ENCODE measurements around the gene PLEKHG2. TPM values are rescaled to one million over a fixed set of nuclear protein-coding genes. Genes with fewer than 3 reads are reported as not detected.

Gene PLEKHG2
- total RNA-seq, 1 experiment from 2014 or later = 27.9 TPM

DNA sequence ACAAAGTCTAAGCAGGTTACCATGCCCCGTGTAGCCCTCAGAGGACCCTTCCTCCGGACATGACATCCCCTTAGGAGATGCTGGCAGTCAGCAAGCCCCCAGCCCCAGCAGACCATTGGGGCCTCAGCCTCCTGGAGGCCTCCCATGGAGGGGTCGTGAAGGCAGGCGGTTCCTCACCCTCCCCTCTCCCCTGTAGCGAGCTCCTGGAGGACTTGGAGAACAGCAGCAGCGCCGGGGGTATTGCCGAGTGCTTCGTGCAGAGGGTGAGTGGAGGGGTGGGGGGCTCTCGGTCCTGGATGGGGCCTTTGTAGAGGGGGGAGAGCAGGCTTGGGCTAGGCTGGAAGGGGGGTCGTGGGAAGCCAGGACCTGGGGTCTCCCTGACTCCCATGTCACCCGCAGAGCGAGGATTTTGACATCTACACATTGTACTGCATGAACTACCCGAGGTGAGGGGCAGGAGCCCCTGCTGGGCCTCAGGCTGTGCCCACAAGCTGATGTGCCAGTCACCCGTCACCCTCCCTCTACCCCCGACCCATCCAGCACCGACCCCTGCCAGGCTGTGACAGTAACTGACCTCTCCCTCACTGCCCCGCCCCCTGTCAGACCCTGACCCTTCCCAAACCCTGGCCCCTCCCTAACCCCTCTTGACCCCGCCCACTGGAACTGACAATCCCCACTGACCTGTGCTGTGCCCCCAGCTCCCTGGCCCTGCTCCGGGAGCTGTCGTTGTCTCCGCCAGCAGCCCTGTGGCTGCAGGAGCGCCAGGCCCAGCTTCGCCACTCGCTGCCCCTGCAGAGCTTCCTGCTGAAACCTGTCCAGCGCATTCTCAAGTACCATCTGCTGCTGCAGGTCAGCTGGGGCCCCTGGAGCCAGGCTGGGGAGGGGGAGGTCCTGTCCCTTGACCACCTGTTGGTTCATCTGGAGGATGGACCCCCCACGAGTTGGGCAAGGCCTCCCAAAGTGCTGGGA, 4.0 kb downstream of the PLEKHG2 start:
- H3K27ac ChIP-seq = no peak overlapping the region
- H3K4me1 ChIP-seq = peaks cover 2% of the 10 kb centered on the region
- peak; percentile 63 to 67 for DNase-seq
- H3K4me3 ChIP-seq = no peak overlapping the region
- H3K27me3 ChIP-seq = no peaks in the 10 kb centered on the region
- no peaks in the 10 kb centered on the region for H3K9me3 ChIP-seq (replicated peaks)
- H3K36me3 ChIP-seq = peaks cover 29% of the 10 kb centered on the region

DNA sequence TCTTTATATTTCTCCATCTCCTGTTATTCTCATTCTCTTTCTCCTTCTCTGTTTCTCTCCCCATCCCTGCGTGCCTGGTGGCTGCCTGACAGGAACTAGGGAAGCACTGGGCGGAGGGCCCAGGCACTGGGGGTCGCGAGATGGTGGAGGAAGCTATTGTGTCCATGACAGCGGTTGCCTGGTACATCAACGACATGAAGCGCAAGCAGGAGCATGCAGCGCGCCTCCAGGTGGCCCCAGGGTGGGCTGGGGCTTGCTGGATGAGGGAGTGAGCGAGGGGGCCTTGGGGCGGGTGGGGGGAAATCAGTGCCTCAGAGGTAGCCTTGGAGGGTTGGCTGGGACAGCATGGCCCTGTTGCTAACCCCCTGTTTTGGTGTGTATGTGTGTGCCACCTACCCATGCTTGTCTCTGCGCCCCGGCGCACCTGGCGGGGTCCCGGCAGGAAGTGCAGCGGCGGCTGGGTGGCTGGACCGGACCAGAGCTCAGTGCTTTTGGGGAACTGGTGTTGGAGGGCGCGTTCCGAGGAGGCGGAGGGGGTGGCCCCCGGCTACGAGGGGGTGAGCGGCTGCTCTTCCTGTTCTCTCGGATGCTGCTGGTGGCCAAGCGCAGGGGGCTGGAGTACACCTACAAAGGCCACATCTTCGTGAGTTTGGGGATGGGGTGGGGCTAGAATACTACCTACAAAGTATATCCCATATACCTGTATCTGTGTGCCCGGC, 5.2 kb downstream of the PLEKHG2 start:
- H3K27ac ChIP-seq = no peak overlapping the region
- DNase-seq = no peak
- peaks cover 40% of the 10 kb centered on the region for H3K36me3 ChIP-seq
- no peaks in the 10 kb centered on the region for H3K9me3 ChIP-seq (replicated peaks)
- no peaks in the 10 kb centered on the region for H3K4me1 ChIP-seq
- H3K4me3 ChIP-seq = no peak overlapping the region
- H3K27me3 ChIP-seq = no peaks in the 10 kb centered on the region

DNA sequence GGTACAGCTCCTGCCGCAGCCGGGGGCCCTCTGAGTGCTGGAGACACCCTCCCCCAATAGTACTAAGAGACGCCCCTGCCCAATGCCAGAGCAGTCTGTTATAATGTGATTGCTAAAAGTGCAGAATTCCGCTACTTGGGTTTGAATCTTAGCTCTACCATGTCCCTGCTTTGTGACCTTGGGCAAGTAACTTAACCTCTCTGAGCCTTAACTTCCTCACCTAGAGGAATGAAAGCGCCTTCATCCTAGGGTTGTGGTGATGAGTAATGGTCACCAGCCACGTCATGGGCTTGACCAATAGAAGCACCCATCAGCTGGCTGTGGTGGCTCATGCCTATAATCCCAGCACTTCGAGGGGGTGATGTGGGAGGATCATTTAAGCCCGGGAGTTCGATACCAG, 6.5 kb downstream of the PLEKHG2 start:
- Histone ChIP-seq H3K9me3 (replicated peaks) (no peaks in the 10 kb centered on the region), H3K4me1 (no peaks in the 10 kb centered on the region), H3K27ac (no peak overlapping the region), H3K27me3 (no peaks in the 10 kb centered on the region), H3K4me3 (no peak overlapping the region), H3K36me3 (peaks cover 46% of the 10 kb centered on the region)
- DNase-seq = no peak

DNA sequence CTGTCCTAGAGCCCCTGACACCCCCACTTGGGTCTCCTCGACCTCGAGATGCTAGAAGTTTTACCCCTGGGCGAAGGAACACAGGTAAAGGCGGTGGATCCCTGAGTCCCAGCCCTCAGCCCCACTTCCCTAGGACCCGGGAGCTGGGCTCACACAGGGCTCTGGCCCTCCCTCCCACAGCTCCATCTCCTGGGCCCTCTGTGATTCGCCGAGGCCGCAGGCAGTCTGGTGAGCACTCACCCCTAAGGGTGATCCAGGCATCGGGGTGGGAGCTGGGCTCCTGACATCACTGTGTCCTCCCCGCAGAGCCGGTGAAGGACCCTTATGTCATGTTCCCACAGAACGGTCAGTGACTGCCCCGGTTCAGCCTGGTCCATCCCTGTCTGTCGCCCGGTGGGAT, 8.3 kb downstream of the PLEKHG2 start:
- Histone ChIP-seq H3K27me3 (no peaks in the 10 kb centered on the region), H3K36me3 (peaks cover 53% of the 10 kb centered on the region), H3K27ac (no peak overlapping the region), H3K9me3 (replicated peaks) (no peaks in the 10 kb centered on the region), H3K4me1 (no peaks in the 10 kb centered on the region), H3K4me3 (no peak overlapping the region)
- no peak for DNase-seq

DNA sequence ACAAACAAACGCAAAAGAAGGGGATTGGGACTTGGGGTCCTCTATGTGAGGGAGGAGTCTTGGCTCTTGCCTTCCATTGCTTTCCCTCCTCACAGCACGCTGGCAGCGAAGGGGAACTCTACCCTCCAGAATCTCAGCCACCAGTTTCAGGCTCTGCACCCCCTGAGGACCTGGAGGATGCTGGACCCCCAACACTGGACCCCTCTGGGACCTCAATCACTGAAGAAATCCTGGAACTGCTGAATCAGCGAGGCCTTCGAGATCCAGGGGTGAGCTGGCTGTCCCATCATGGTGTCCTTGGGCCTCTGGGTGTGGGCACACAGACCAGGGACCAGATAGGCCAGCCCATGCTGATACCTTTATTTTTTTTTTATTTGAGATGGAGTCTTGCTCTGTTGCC, 9.6 kb downstream of the PLEKHG2 start:
- H3K4me3 ChIP-seq = no peak overlapping the region
- H3K36me3 ChIP-seq = peaks cover 53% of the 10 kb centered on the region
- DNase-seq = no peak
- H3K27me3 ChIP-seq = no peaks in the 10 kb centered on the region
- no peaks in the 10 kb centered on the region for H3K9me3 ChIP-seq (replicated peaks)
- no peaks in the 10 kb centered on the region for H3K4me1 ChIP-seq
- no peak overlapping the region for H3K27ac ChIP-seq

DNA sequence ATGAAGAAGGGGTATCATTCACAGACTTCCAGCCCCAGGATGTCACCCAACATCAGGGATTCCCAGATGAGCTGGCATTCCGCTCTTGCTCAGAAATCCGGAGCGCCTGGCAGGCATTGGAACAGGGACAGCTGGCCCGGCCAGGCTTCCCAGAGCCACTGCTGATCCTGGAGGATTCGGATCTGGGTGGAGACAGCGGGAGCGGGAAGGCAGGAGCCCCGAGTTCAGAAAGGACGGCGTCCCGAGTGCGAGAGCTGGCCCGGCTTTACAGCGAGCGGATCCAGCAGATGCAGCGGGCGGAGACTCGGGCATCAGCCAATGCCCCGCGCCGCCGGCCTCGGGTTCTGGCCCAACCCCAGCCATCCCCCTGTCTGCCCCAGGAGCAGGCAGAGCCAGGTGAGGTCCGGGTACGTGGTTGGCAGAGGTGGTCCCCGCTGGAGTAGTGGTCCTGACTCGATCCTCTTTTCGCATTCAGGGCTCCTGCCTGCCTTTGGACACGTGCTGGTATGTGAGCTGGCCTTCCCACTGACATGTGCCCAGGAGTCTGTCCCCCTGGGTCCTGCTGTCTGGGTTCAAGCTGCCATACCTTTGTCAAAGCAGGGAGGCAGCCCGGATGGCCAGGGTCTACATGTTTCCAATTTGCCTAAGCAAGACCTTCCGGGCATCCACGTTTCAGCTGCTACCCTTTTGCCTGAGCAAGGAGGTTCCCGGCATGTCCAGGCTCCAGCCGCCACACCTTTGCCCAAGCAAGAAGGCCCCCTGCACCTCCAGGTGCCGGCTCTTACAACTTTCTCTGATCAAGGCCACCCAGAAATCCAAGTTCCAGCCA, 11.0 kb downstream of the PLEKHG2 start:
- H3K9me3 ChIP-seq (replicated peaks) = no peaks in the 10 kb centered on the region
- no peaks in the 10 kb centered on the region for H3K27me3 ChIP-seq
- peaks cover 45% of the 10 kb centered on the region for H3K36me3 ChIP-seq
- DNase-seq = no peak
- no peak overlapping the region for H3K27ac ChIP-seq
- peaks cover 2% of the 10 kb centered on the region; the same call in 1 of the 2 replicates for H3K4me1 ChIP-seq
- H3K4me3 ChIP-seq = no peak overlapping the region

DNA sequence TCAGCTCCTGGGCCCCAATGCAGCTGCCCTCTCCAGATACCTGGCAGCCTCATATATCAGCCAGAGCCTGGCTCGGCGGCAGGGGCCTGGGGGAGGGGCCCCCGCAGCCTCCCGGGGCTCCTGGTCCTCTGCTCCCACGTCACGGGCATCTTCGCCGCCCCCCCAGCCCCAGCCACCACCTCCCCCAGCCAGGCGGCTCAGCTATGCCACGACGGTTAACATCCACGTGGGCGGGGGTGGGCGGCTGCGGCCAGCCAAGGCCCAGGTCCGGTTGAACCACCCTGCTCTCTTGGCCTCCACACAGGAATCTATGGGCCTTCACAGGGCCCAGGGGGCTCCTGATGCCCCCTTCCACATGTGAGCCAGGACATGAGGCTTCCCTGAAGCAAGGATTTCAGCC, 12.5 kb downstream of the PLEKHG2 start:
- Histone ChIP-seq H3K4me1 (peaks cover 7% of the 10 kb centered on the region; the same call in 1 of the 2 replicates), H3K36me3 (peaks cover 33% of the 10 kb centered on the region), H3K27ac (no peak overlapping the region), H3K27me3 (no peaks in the 10 kb centered on the region), H3K9me3 (replicated peaks) (no peaks in the 10 kb centered on the region), H3K4me3 (no peak overlapping the region)
- no peak for DNase-seq

DNA sequence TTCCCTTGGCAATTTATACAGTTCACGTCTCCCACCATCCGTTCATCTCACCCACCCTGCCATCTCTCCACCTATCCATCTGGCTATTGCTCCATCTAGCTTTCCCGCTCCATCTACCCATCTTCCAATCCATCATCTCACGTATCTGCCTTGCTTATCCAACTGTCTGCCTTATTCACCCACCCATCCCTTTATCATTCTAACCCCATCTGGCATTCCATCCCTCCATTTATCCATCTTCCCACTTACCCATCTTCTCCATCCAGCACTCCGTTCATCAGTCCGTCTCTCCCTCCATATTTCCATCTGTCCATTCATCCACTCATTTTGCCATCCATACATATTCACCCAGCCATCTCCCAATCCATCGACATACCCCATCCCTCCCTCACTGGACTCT, 13.3 kb downstream of the PLEKHG2 start:
- H3K27ac ChIP-seq = no peak overlapping the region
- H3K36me3 ChIP-seq = peaks cover 28% of the 10 kb centered on the region
- DNase-seq = no peak

DNA sequence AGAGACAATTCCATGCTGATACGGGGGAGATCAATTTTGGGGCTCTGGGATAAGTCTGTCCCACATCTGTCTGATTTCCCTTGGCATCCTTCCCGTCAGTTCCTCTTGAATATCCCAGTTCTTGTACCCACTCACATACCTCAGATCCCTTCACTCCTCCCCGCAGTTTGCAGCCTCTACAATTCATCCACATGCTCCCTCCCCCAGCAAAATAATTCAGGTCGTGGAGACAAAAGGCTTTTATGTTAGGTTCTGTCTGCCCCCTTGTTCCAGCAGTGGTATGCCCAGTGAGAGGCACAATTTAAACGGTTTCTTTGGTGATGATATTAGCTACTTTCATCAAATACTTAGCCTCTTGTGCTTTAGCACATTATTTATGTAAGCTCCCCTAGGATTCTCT, 13.7 kb downstream of the PLEKHG2 start:
- DNase-seq = no peak
- Histone ChIP-seq H3K27ac (no peak overlapping the region), H3K4me1 (peaks cover 7% of the 10 kb centered on the region; the same call in 1 of the 2 replicates), H3K4me3 (no peak overlapping the region), H3K9me3 (replicated peaks) (no peaks in the 10 kb centered on the region), H3K36me3 (peaks cover 27% of the 10 kb centered on the region), H3K27me3 (no peaks in the 10 kb centered on the region)

More for the DNA sequence above, 13.3 kb downstream of the PLEKHG2 start:
- no peaks in the 10 kb centered on the region for H3K27me3 ChIP-seq
- H3K4me3 ChIP-seq = no peak overlapping the region
- H3K4me1 ChIP-seq = peaks cover 7% of the 10 kb centered on the region; the same call in 1 of the 2 replicates
- H3K9me3 ChIP-seq (replicated peaks) = no peaks in the 10 kb centered on the region

DNA sequence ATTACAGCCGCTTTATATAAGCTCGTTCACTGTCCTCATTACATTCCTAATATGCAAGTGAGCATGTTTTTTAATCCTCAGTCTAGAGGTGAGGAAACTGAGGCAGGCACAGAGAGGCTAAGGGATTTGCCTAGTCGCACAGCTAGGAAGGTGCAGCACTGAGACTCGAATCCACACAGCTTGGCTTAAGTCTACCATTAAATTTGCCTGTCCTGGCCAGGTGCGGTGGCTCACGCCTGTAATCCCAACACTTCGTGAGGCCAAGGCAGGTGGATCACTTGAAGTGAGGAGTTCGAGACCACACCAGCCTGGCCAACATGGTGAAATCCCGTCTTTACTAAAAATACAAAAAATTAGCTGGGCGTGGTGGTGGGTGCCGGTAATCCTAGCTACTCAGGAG, 15.2 kb downstream of the PLEKHG2 start:
- H3K4me1 ChIP-seq = peaks cover 7% of the 10 kb centered on the region; the same call in 1 of the 2 replicates
- no peaks in the 10 kb centered on the region for H3K9me3 ChIP-seq (replicated peaks)
- H3K36me3 ChIP-seq = peaks cover 23% of the 10 kb centered on the region
- no peak for DNase-seq
- H3K4me3 ChIP-seq = no peak overlapping the region
- H3K27ac ChIP-seq = no peak overlapping the region
- H3K27me3 ChIP-seq = no peaks in the 10 kb centered on the region

DNA sequence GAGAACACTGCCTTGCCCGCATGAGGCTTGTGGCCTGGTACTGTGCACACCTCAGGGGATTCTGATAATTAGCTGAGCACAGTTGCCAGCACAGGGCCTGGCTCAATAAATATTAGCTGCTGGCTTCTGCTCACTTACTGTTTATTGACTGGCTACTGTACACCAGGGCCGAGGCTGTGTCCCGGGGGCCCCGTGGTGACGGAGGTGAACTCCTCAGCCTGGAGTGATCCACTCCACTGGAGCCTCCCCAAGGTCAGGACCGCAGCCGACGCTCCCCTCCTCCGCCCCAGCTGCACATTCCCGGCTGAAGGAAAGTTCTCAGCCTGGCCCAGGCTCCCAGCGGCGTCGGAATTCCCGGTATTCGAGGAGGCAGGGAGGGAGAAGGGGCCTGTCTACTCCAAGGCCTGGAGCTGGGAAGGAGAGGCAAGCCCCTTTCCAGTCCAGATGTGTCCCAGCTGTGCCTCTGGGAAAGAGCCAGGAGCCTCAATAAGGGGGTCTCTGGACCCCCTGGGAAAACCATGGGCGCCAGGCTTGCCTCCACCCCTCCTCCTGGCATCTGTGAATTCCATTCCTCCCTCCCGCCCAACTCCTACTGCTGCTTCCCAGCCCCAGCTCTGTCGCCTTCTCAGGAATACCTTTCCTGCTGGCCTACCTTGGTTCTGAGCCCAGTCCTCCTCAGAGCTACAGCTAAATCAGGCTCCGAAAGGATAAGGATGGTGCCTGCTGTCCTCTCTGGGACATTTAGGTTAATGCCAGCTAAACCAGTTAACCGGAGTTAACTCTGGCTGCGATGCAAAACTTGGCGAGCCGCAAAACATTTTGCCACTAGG, 16.0 kb downstream of the PLEKHG2 start:
- Histone ChIP-seq H3K27me3 (no peaks in the 10 kb centered on the region), H3K27ac (no peak overlapping the region; the same call in 1 of the 2 replicates), H3K9me3 (replicated peaks) (no peaks in the 10 kb centered on the region), H3K4me1 (peaks cover 7% of the 10 kb centered on the region; the same call in 1 of the 2 replicates), H3K4me3 (peak overlapping the region; percentile 7; the same call in 1 of the 2 replicates), H3K36me3 (peaks cover 29% of the 10 kb centered on the region)
- peak; percentile 74 to 79 for DNase-seq

DNA sequence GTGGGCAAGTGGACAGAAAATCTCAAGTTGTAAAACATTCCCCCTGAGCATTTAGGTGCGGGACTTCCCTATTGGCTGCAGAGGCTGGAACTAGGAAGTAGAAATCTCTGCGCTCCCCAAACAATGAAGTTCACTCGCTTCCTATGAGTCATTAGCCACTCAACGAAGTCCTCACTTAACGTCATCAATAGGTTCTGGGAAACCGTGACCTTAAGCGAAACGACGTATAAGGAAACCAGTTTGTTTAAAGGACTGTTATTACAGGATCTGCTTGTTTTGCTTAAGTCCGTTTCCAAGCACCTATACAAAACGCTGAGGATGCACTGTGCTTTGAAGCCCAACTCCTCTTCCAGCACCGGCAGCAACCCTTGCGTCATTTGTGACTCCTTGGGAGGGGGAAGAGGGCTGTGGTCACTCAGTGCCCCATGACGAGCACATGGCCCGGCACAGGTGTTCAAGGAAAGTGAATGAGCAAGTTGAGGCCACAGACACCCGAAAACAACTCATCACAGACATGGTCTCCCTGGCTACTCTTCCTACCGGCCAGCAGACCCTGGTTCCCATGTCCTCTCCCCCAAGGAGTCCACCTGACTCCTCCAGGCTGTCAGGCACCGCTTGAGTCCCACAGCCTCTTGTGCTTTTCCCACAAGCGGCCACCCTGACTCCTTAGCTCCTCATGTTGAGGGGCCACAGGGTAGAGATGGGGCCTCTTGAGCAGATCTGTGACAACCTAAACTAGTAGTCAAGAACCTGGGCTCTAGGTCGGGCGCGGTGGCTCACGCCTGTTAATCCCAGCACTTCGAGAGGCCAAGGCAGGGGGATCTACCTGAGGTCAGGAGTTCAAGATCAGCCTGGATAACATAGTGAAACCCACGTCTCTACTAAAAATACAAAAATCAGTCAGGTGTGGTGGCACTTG, 18.5 kb downstream of the PLEKHG2 start:
- no peak overlapping the region for H3K4me3 ChIP-seq
- H3K27ac ChIP-seq = peak overlapping the region; percentile 3; the same call in 1 of the 2 replicates
- H3K36me3 ChIP-seq = peaks cover 39% of the 10 kb centered on the region
- DNase-seq = peak; percentile 30 to 51
- H3K27me3 ChIP-seq = no peaks in the 10 kb centered on the region
- no peaks in the 10 kb centered on the region for H3K9me3 ChIP-seq (replicated peaks)
- peaks cover 7% of the 10 kb centered on the region; the same call in 1 of the 2 replicates for H3K4me1 ChIP-seq

DNA sequence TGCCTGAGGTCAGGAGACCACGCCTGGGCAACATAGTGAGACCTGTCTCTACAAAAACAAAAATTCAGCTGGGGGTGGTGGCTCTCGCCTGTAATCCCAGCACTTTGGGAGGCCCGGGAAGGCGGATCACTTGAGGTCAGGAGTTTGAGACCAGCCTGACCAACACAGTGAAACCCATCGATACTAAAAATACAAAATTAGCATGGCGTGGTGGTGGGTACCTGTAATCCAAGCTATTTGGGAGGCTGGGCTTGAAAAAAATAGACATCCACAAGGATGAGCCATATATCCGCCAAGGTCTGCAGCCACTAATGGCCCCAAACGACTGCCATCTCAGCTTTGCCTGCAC, 20.2 kb downstream of the PLEKHG2 start:
- Histone ChIP-seq H3K27ac (no peak overlapping the region), H3K27me3 (no peaks in the 10 kb centered on the region), H3K4me3 (no peak overlapping the region), H3K9me3 (replicated peaks) (no peaks in the 10 kb centered on the region), H3K36me3 (peaks cover 39% of the 10 kb centered on the region), H3K4me1 (peaks cover 7% of the 10 kb centered on the region; the same call in 1 of the 2 replicates)
- DNase-seq = no peak

All from SJCRH30 (cell line).